PC-9 (cell line): Measurements from ENCODE around the gene TNPO2.

Experiments used
- EZH2 ChIP-seq: fragments of 200-600 bp; sonication (generic); IDR thresholded peaks from 2 replicates; pipeline ENCODE4 v1.8.0; 2017; ENCODE audit warnings: antibody characterized with exemption, low read depth
- TF ChIP-seq, protein P1 (sequence below): fragments of 200-600 bp; sonication (generic); conservative IDR thresholded peaks from 2 replicates; pipeline ENCODE4 v1.6.1; 2017; ENCODE audit warnings: mixed run types, antibody characterized with exemption, mild to moderate bottlenecking, moderate library complexity

DNA sequence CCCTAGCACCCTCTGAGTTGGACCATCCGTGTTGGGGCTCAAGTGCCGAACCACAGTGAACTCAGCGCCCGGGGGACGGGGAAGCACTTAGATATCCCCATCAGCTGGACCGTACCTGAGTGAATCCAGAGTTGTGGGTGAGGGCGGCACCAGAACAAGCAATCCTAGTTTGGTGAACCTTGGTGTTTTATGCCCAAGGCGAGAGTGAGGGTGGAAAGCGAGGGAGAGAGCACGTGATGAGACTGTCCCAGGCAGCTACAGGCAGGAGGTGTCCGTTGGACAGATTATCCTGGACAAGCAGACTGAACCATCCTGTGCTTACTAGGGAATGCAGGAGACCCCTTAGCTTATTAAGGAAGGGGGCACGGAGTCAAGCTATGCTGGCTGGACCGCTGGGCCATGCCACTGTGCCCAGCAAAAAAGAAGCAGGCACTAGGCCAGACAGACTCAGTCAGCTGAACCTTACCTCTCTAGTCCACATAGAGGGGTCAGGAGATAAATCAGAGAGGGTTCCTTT is 14.2 kb upstream of the TNPO2 start:
- TF ChIP-seq, protein P1, sequence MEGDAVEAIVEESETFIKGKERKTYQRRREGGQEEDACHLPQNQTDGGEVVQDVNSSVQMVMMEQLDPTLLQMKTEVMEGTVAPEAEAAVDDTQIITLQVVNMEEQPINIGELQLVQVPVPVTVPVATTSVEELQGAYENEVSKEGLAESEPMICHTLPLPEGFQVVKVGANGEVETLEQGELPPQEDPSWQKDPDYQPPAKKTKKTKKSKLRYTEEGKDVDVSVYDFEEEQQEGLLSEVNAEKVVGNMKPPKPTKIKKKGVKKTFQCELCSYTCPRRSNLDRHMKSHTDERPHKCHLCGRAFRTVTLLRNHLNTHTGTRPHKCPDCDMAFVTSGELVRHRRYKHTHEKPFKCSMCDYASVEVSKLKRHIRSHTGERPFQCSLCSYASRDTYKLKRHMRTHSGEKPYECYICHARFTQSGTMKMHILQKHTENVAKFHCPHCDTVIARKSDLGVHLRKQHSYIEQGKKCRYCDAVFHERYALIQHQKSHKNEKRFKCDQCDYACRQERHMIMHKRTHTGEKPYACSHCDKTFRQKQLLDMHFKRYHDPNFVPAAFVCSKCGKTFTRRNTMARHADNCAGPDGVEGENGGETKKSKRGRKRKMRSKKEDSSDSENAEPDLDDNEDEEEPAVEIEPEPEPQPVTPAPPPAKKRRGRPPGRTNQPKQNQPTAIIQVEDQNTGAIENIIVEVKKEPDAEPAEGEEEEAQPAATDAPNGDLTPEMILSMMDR: no peak
- TF ChIP-seq EZH2: no peak
